ENCODE measurements around the gene P2RX3.

The P2RX3 gene

DNA sequence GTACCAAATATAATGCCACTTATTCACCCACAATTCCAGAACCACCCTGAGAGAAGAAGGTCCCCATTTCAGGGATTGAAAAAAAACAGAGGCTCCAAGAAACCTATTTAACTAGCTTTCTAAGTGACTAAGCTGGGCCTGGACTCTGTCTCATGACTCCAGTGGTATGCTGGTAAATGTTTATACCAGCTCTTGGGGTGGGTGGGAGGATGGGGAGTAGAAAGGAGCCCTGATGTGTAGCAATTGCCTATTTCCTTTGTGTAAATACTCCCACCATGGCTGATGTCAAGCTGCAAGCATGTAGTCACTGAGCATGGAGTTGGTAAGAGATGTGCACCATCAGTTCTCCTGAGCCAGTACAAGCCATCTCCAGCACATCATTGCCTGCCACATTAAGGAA, 40.0 kb downstream of the P2RX3 start:
- Mint-ChIP-seq H3K27ac (no peak overlapping the region), H3K4me3 (no peak overlapping the region), H3K9me3 (no peaks in the 10 kb centered on the region), H3K36me3 (ENCODE audit: low read depth) (no peaks in the 10 kb centered on the region), H3K27me3 (peaks cover 16% of the 10 kb centered on the region), H3K4me1 (ENCODE audit: low read depth) (no peaks in the 10 kb centered on the region)

DNA sequence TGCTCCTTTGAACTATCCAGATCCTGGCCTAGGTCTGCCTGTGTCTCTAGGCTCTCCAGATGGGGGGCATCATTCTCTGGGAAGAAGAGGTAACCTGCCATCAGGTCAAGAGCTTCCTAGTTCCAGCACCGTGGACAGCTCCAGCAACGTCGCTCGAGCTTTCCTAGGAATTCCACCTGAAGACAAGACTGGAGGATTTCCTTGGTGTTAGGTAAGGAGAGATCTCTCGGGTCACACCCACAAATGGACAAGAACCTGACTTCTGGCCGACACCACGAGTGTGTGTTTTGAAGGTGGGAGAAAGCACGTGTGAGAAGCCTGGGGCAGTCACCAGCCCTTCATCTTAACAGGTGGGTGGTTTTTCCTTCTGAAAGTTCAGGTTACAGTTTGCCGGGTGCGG, 41.6 kb downstream of the P2RX3 start:
- no peaks in the 10 kb centered on the region for H3K9me3 Mint-ChIP-seq

GRCh38 chr11:57380975-57381374, 42.8 kb downstream of the P2RX3 start, which contains the start of gene PRG3:
PRG3 (minus strand) TSS chr11:57381150; CDS start chr11:57380708, 442 bp downstream.
- peaks cover 16% of the 10 kb centered on the region for H3K27me3 Mint-ChIP-seq
- no peak within 1 kb of the TSS for H3K4me3 Mint-ChIP-seq
- no peaks in the 10 kb centered on the region for H3K36me3 Mint-ChIP-seq (ENCODE audit: low read depth)

More for the DNA sequence above, 41.6 kb downstream of the P2RX3 start:
- Mint-ChIP-seq H3K4me3 (no peak overlapping the region), H3K27me3 (peaks cover 16% of the 10 kb centered on the region), H3K27ac (no peak overlapping the region), H3K4me1 (ENCODE audit: low read depth) (no peaks in the 10 kb centered on the region), H3K36me3 (ENCODE audit: low read depth) (no peaks in the 10 kb centered on the region)

DNA sequence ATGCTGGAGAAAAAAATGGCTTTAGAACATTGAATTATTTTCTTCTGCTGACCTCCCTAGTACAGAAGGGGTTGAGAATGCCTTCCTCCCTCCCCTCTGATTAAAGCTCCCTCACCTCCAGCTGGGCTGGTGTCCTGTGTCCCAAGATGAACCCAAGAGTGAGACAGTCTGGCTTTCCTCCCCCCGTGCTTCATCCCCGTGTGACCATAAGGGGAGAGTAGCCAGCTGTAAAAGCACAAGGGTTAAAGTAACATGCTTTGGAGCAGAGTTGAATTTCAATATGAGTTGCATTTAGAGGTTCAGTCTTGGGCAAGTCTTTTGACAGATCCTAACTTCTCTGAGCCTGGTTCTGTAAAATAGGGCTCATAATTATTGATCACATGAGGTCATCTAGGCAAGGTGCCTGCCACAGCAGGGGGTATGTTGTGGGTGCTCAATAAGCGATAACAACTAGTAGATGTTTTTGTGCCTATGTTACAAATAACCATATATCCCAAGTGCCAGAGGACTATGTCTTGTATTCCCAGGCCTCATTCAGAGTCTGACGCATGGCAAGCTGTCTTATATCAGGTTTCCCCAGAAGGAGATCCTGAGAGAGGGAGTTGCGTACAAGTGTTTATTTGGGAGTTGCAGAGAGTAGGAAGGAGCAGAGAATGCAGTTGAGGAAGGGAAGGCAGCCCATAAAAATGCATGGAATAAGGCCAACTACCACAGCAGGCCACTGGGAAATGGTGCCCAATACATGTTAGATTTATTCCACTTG, 48.2 kb downstream of the P2RX3 start:
- no peak overlapping the region for H3K27ac Mint-ChIP-seq
- no peak overlapping the region for H3K4me3 Mint-ChIP-seq
- peaks cover 4% of the 10 kb centered on the region for H3K27me3 Mint-ChIP-seq
- no peaks in the 10 kb centered on the region for H3K4me1 Mint-ChIP-seq (ENCODE audit: low read depth)
- no peaks in the 10 kb centered on the region for H3K36me3 Mint-ChIP-seq (ENCODE audit: low read depth)
- H3K9me3 Mint-ChIP-seq, result no peaks in the 10 kb centered on the region

More at GRCh38 chr11:57380975-57381374, 42.8 kb downstream of the P2RX3 start, which contains the start of gene PRG3:
- Mint-ChIP-seq H3K4me1 (ENCODE audit: low read depth) (no peaks in the 10 kb centered on the region), H3K9me3 (no peaks in the 10 kb centered on the region), H3K27ac (no peak within 1 kb of the TSS)

DNA sequence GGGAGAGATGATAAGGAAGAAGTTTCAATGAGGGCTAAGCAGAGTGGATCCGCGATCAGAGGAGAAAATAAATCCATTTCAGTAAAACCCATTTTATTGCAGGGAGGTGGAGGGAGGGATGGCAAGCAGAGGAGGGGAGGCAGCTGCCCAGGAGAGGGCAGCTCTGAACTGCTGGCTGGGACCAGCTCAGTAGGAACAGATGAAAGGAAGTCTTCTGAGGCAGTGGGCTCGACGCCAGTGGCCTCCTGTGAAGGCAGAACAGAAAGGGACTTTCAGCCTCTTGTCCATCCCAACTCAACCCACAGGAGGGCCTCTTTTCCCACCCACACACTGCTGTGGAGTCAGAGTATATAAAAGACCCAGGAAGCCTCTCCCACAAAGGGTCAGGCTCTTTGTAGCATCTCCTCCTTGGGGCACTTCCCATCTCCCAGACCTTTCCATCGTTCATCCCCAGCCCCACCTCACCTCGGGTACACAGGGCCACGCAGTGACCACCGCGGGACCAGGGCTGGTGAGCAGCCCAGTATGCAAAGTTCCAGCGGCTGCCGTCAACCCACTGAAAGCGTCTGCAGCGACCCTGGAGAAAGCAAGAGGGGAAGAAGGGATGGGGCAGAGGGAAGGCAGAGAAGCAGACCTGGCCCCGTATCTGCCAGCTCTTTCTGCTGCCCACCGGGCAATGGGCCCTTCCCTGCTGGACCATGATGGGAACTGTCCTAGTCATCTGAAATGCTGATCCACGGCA, 49.3 kb downstream of the P2RX3 start:
- Mint-ChIP-seq H3K4me1 (ENCODE audit: low read depth) (no peaks in the 10 kb centered on the region), H3K9me3 (no peaks in the 10 kb centered on the region), H3K27ac (no peak overlapping the region), H3K36me3 (ENCODE audit: low read depth) (no peaks in the 10 kb centered on the region), H3K4me3 (no peak overlapping the region), H3K27me3 (peaks cover 4% of the 10 kb centered on the region)

DNA sequence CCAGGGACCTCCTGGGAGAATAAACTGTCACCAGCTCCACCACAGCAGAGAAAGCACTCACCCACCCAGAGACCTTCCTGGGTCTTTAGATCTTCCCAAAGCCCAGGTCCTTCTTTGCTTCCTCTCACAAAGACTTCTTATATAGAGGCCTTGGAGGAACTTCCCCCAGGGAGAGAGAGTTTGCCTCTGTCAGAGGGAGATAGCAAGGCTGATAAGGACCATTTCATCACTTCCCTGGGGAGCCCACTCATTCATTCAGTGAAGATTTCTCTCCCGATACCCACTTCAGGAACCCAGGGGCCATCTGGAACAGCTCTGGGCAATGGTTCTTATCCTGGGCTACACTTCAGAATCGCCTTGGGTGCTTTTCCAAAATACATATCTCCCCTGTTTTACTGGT, 52.4 kb downstream of the P2RX3 start, which contains the start of gene PRG2:
Gene PRG2, minus strand, starts transcription at position 116 of the 400 bp plus-strand sequence. CDS start 706 bp downstream, outside the sequence.
- Mint-ChIP-seq H3K36me3 (ENCODE audit: low read depth) (no peaks in the 10 kb centered on the region), H3K9me3 (no peaks in the 10 kb centered on the region), H3K4me3 (no peak within 1 kb of the TSS), H3K27me3 (peaks cover 4% of the 10 kb centered on the region), H3K4me1 (ENCODE audit: low read depth) (no peaks in the 10 kb centered on the region), H3K27ac (no peak within 1 kb of the TSS)

DNA sequence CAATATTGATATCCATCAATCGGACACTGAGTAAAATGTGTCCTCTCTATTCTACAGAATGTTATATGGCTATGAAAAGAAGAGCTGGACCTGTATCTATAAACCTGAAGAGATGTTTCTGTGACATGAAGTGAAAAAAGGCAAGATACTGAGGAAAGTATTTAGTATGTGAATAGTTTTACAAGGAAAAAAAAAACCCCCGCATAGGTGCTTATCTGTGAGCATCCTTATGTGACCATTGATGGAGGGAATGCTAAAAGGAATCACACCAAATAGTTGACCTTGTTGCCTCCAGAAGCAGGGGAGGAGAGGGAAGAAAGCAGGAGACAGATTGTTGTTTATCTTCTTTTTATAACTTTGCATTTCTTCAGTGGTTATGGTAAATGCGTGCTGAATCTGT, 53.0 kb downstream of the P2RX3 start:
- Mint-ChIP-seq H3K4me1 (ENCODE audit: low read depth) (no peaks in the 10 kb centered on the region), H3K9me3 (no peaks in the 10 kb centered on the region), H3K27me3 (peaks cover 4% of the 10 kb centered on the region), H3K4me3 (no peak overlapping the region), H3K27ac (no peak overlapping the region), H3K36me3 (ENCODE audit: low read depth) (no peaks in the 10 kb centered on the region)

DNA sequence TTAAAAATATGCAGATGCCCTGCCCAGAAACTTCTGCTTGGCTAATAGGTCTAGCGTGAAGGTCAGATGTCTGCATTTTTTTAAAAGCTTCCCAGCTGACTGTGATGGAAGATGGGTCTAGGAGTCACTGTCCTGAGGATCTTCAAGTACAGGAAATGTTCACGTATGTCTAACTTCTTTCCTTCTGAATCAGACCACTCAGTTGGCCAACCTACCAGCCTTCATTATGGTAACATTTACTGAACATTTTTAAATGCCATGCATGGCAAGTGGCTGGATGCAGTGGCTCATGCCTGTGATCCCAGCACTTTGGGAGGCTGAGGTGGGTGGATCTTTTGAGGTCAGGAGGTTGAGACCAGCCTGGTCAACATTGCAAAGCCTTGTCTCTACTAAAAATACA, 53.4 kb downstream of the P2RX3 start:
- Mint-ChIP-seq H3K9me3 (no peaks in the 10 kb centered on the region), H3K4me3 (no peak overlapping the region), H3K4me1 (ENCODE audit: low read depth) (no peaks in the 10 kb centered on the region), H3K27ac (no peak overlapping the region), H3K27me3 (peaks cover 4% of the 10 kb centered on the region), H3K36me3 (ENCODE audit: low read depth) (no peaks in the 10 kb centered on the region)

DNA sequence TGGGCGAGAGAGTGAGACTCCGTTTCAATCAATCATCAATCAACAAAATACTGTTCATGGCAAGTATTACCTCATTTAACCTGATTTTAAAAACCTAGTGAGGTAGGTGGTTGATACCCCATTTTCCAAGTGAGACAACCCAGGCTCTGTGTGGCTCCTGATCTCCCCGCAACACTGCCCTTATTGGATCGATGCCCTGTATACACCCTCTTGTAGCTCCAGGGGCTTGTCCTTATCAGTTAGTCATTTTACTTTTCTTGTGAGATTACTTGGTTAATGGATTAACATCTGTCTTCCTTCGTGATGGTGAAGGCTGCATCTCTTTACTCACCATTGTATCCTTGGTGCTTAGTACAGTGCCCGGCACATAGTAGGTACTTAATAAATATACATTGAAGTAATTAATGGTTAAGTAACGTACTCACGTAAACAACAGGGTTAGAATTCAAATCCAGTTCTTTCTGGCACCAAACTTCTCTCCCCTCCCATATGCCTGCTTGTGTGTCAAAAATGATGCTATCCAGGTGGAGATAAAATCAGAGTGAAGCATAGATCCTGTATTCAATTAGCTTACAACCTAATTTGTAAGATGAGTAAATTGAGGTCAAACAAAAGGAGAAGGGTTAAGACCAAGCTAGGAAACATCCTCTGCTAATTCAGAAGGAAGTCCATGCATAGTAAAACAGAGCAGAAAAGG, 54.1 kb downstream of the P2RX3 start:
- no peaks in the 10 kb centered on the region for H3K36me3 Mint-ChIP-seq (ENCODE audit: low read depth)
- no peak overlapping the region for H3K4me3 Mint-ChIP-seq
- H3K9me3 Mint-ChIP-seq, result no peaks in the 10 kb centered on the region
- H3K27me3 Mint-ChIP-seq, result peaks cover 4% of the 10 kb centered on the region
- H3K4me1 Mint-ChIP-seq (ENCODE audit: low read depth), result no peaks in the 10 kb centered on the region
- no peak overlapping the region for H3K27ac Mint-ChIP-seq

DNA sequence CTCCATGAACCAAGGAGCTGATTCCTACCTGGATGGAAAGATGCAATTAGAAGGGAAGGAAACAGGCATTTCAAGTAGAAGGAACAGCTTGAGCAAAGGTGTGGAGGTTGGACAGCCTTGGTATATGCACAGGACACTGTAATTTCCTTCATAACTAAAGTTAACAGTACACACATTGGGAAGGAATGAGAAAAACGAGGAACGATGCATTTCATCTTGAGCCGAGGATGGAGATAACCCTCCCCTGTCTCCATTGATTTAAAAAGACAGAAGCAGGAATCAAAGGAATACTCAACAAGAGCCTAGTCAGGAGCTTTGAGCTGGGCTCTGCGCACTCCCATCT, 54.6 kb downstream of the P2RX3 start:
- no peaks in the 10 kb centered on the region for H3K4me1 Mint-ChIP-seq (ENCODE audit: low read depth)
- H3K9me3 Mint-ChIP-seq, result no peaks in the 10 kb centered on the region
- no peak overlapping the region for H3K4me3 Mint-ChIP-seq
- no peak overlapping the region for H3K27ac Mint-ChIP-seq
- no peaks in the 10 kb centered on the region for H3K36me3 Mint-ChIP-seq (ENCODE audit: low read depth)
- peaks cover 4% of the 10 kb centered on the region for H3K27me3 Mint-ChIP-seq

DNA sequence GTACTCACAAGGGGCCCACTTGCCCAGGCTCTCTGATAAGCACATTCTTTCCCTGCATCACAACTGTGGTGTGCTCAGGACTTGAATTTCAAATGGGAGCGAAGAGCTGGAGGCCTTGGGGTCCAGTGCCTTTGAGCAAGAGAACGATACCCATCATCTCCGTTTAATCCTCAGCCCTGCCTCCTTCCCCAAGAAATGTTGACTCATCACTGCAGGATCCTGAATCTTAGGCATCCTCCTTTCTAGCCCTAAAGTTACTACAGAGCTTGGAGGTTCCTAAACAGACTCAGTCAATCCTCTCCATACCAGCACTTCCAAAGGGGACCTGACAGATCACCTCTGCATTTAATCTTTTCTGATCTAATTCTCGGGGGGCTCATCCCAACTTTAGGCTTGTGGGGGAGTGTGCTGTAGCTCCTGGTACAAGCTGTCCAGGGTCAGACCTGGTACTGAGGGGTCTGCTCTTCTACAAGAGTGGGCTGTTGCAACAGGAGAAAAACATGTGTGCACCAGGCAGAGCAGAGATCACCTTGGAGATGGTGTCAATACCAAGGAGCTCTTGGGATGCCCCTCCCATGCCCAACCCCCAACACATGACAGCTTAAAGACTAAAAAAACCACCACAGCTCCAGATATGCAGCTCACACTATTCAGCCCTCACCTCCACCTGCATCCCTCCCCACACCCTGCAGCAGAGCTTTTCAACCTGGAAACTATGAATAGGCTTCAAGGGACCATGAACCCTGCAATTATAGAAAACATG, 56.2 kb downstream of the P2RX3 start:
- no peak overlapping the region for H3K27ac Mint-ChIP-seq
- no peaks in the 10 kb centered on the region for H3K4me1 Mint-ChIP-seq (ENCODE audit: low read depth)
- H3K36me3 Mint-ChIP-seq (ENCODE audit: low read depth), result no peaks in the 10 kb centered on the region
- H3K9me3 Mint-ChIP-seq, result no peaks in the 10 kb centered on the region
- H3K27me3 Mint-ChIP-seq, result peaks cover 4% of the 10 kb centered on the region
- H3K4me3 Mint-ChIP-seq, result no peak overlapping the region

DNA sequence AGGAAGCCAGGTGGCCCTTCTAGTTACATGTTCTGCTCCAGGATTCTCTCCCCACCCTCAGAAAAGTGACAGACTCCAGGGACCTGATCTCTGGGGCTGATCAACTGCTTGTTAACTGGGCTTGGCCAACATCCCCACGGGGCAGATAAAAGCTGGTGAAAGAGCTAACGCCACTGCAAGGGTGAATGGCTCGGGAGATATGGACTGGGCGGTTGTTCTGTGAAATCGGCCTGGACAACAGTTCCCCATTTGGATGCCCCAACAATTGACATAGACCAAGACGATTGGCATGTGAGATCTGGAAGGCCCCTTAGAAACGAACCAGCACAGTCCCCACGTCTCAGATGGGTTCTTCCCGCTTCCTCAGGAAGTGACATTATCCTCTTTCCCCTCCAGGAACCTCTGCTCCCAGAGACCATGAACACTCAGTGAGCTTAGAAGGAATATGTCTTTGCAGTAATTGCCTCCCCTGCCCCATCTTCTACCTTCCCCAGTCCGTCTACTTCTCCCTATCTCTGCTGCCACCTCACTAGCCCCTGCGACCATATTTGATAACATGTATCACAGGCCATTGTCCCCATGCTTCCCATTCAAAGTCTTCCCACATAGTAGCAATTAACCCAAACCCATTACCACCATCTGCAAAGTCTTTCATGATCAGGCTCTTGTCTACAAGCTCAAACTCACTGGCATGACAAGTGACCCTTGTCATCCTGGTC, 57.9 kb downstream of the P2RX3 start:
- Mint-ChIP-seq H3K27ac (no peak overlapping the region), H3K27me3 (no peaks in the 10 kb centered on the region), H3K4me1 (ENCODE audit: low read depth) (no peaks in the 10 kb centered on the region), H3K36me3 (ENCODE audit: low read depth) (no peaks in the 10 kb centered on the region), H3K9me3 (no peaks in the 10 kb centered on the region), H3K4me3 (no peak overlapping the region)

DNA sequence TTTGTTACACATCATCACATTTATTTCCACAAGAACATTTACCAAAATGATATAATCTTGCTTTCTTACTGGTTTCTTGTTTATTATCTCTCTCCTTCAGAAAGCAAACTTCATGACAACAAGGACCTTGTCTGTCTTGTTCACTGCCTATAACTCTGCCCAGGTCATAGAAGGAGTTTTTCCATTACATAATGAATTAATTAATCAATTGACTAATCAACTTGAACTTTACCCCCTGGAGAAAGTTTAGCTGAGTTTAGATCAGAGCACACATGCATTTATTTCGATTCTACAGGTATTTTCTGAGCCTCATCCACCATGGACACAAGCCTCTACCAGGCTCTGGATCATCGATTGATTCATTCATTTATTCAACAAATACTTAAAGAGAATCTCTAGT, 58.6 kb downstream of the P2RX3 start:
- H3K4me3 Mint-ChIP-seq, result no peak overlapping the region

DNA sequence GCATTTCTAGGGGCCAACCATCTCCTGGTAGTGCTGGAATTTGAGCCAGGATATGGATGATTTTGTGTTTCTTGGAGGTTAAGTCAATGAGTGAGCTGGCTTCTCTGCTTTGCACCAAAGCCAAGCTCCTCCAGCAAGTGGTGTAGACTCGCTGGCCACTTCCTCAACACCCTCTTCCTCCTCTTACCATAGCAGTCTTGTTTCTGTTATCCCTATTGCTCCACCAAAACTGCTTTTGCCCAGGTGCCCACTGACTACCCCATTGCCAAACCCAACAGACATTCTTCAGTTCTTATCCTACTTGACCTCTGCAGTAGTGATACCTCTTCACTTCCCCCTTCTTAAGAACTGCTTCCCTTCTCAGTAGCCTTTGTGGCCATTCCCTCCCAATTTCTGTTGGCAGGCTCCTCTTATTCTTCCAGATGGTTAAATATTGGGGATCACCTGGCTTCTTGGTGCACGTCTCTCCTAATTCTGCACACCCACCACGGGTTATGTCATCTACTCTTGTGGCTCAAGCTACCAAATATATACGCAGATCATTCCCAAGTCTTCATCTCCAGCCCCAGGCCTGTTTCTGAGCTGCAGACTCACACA, 59.3 kb downstream of the P2RX3 start:
- no peaks in the 10 kb centered on the region for H3K4me1 Mint-ChIP-seq (ENCODE audit: low read depth)
- peaks cover 2% of the 10 kb centered on the region for H3K36me3 Mint-ChIP-seq (ENCODE audit: low read depth)
- no peak overlapping the region for H3K27ac Mint-ChIP-seq
- no peaks in the 10 kb centered on the region for H3K9me3 Mint-ChIP-seq
- no peaks in the 10 kb centered on the region for H3K27me3 Mint-ChIP-seq
- no peak overlapping the region for H3K4me3 Mint-ChIP-seq

More for the DNA sequence above, 58.6 kb downstream of the P2RX3 start:
- Mint-ChIP-seq H3K4me1 (ENCODE audit: low read depth) (no peaks in the 10 kb centered on the region), H3K36me3 (ENCODE audit: low read depth) (no peaks in the 10 kb centered on the region), H3K27me3 (no peaks in the 10 kb centered on the region), H3K27ac (no peak overlapping the region), H3K9me3 (no peaks in the 10 kb centered on the region)

All from stimulated activated naive CD8-positive, alpha-beta T cell treated with anti-CD3 and anti-CD28 coated beads, Interleukin-15, Interleukin-2, amounts not matched to agents 100 ng/mL and 50 ng/mL, for 24 hours (primary cell).